K562 (cell line): ENCODE data around the gene LMOD1.

Source experiments
- LARP7 ChIP-seq: fragments of 450-650 bp; IDR thresholded peaks from 2 replicates; pipeline ENCODE4 v1.6.1; 2016
- POLR2AphosphoS5 ChIP-seq: IDR thresholded peaks from 2 replicates; pipeline ENCODE4 v1.6.1; 2011; ENCODE audit warnings: mild to moderate bottlenecking, low read depth, low read length, moderate library complexity; ENCODE audit not compliant: control insufficient read depth, insufficient read depth
- POLR3A ChIP-seq: IDR thresholded peaks from 2 replicates; pipeline ENCODE4 v1.6.1; 2011; ENCODE audit warnings: borderline replicate concordance, mild to moderate bottlenecking, moderate library complexity; ENCODE audit not compliant: insufficient read length, insufficient read depth; ENCODE audit errors: extremely low read depth
- SIN3B ChIP-seq: fragments of 450-650 bp; IDR thresholded peaks from 2 replicates; pipeline ENCODE4 v1.6.1; 2017; ENCODE audit warnings: low read depth, mild to moderate bottlenecking, moderate library complexity
- SMAD1 ChIP-seq: fragments of 150-350 bp; IDR thresholded peaks from 2 replicates; pipeline ENCODE4 v1.6.1; 2014; ENCODE audit warnings: low read length, low read depth; ENCODE audit not compliant: partially characterized antibody

DNA sequence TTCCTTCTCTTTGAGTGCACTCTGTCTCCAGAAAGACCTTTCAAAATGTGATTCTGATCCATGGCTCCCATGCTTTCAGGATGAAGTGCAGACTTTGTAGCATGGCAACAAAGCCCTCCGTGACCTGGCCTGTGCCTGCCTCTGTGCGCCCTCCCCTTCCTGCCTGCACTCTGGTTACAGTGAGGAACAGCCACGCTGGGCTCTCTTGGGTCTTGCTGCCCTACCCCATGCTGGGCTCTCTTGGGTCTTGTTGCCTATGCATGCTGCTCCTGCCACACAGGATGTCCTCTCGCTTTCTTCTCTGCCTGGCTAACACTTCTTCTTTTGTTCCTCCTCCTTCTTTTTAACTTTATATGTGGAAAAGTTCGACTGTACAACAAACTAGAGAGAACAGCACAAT, 28.0 kb downstream of the LMOD1 start:
- TF ChIP-seq POLR2AphosphoS5: no peak
- no peak for TF ChIP-seq SMAD1
- no peak for TF ChIP-seq POLR3A
- no peak for TF ChIP-seq SIN3B
- no peak for TF ChIP-seq LARP7
